SK-N-SH (cell line): ENCODE measurements around the gene SLC8A1. TPM values are rescaled to one million over a fixed set of nuclear protein-coding genes. Genes with fewer than 3 reads are reported as not detected.

Source experiments
- CTCF ChIA-PET: fragments of 300-600, 350-600 bp; formaldehyde crosslinking; extraction: SDS; loops from one replicate; lab custom pipeline; 2021; lab: Yijun Ruan, JAX
- POLR2A ChIA-PET: fragments of 350-600 bp; sonication (Branson Sonifier 250); formaldehyde crosslinking; extraction: SDS; loops from one replicate; lab custom pipeline; 2020; ENCODE audit warnings: antibody characterized with exemption, inconsistent platforms; lab: Yijun Ruan, JAX
- DNase-seq: peaks from one replicate; pipeline ENCODE4 v3.0.0; 2012
- H2AFZ ChIP-seq: fragments of 200-600 bp; sonication (generic); 2 replicates; pipeline ENCODE4 v1.8.1; 2016; ENCODE audit warnings: antibody characterized with exemption, mild to moderate bottlenecking, low read depth
- H3F3A ChIP-seq: fragments of 200-600 bp; sonication (generic); replicated peaks from 2 replicates; pipeline ENCODE3; 2016; ENCODE audit warnings: antibody characterized with exemption, mild to moderate bottlenecking; ENCODE audit not compliant: insufficient read depth
- H3K27ac ChIP-seq, 2 experiments: fragments of 200-500 bp in 1 of 2; fragments of 200-600 bp in 1 of 2; sonication (Bioruptor generic) in 1 of 2; sonication (generic), shearing (Covaris generic) in 1 of 2; 2 replicates each; pipeline versions ENCODE4 v1.5.1 to v1.6.1; 2014 to 2016; ENCODE audit warnings: low read depth in 2 of 2, inconsistent platforms in 1 of 2, low read length in 1 of 2, mild to moderate bottlenecking in 1 of 2, mixed read lengths in 1 of 2
- H3K27me3 ChIP-seq: fragments of 200-600 bp; sonication (generic), shearing (Covaris generic); 2 replicates; pipeline ENCODE4 v1.6.1; 2016; ENCODE audit warnings: mixed run types; ENCODE audit not compliant: insufficient read depth
- H3K36me3 ChIP-seq, 2 experiments: fragments of 200-500 bp in 1 of 2; fragments of 200-600 bp in 1 of 2; sonication (Bioruptor generic) in 1 of 2; sonication (generic) in 1 of 2; replicated peaks in 1 of 2; 2 replicates each; pipeline versions ENCODE3 to v1.5.1; 2014 to 2016; ENCODE audit warnings: low read length in 1 of 2, mild to moderate bottlenecking in 1 of 2; ENCODE audit not compliant: insufficient read depth in 2 of 2, control insufficient read depth in 1 of 2
- H3K4me1 ChIP-seq, 2 experiments: fragments of 200-500 bp in 1 of 2; fragments of 200-600 bp in 1 of 2; sonication (Bioruptor generic) in 1 of 2; sonication (generic), shearing (Covaris generic) in 1 of 2; 2 replicates each; pipeline versions ENCODE4 v1.5.1 to v1.6.1; 2014 to 2016; ENCODE audit warnings: low read depth in 1 of 2, low read length in 1 of 2, mixed run types in 1 of 2; ENCODE audit not compliant: insufficient read depth in 2 of 2, control insufficient read depth in 1 of 2
- H3K4me2 ChIP-seq: fragments of 200-600 bp; sonication (generic), shearing (Covaris generic); 2 replicates; pipeline ENCODE4 v1.6.1; 2017; ENCODE audit warnings: mixed run types
- H3K4me3 ChIP-seq, 2 experiments: fragments of 200-500 bp in 1 of 2; fragments of 200-600 bp in 1 of 2; sonication (Bioruptor generic) in 1 of 2; sonication (generic), shearing (Covaris generic) in 1 of 2; 2 replicates each; pipeline versions ENCODE4 v1.5.1 to v1.8.1; 2014 to 2016; ENCODE audit warnings: low read depth in 2 of 2, inconsistent platforms in 1 of 2, low read length in 1 of 2, mild to moderate bottlenecking in 1 of 2, mixed read lengths in 1 of 2, moderate library complexity in 1 of 2
- H3K79me2 ChIP-seq: fragments of 200-600 bp; sonication (generic); 2 replicates; pipeline ENCODE4 v1.8.1; 2017; ENCODE audit warnings: mild to moderate bottlenecking; ENCODE audit not compliant: insufficient read depth
- H3K9ac ChIP-seq: fragments of 200-600 bp; sonication (generic); 2 replicates; pipeline ENCODE4 v1.6.1; 2017; ENCODE audit warnings: mixed run types
- H3K9me2 ChIP-seq: fragments of 200-600 bp; sonication (generic); 2 replicates; pipeline ENCODE4 v1.6.1; 2017; ENCODE audit warnings: mixed run types
- H3K9me3 ChIP-seq: fragments of 200-600 bp; sonication (generic); 2 replicates; pipeline ENCODE4 v1.6.1; 2017; ENCODE audit warnings: mixed run types, mild to moderate bottlenecking, moderate library complexity
- H4K20me1 ChIP-seq: fragments of 200-600 bp; sonication (generic); 2 replicates; pipeline ENCODE4 v1.6.1; 2017; ENCODE audit warnings: mild to moderate bottlenecking, mixed run types; ENCODE audit not compliant: insufficient read depth
- CHD2 ChIP-seq: fragments of 150-350 bp; IDR thresholded peaks from 2 replicates; pipeline ENCODE4 v1.6.1; 2018; ENCODE audit warnings: low read length; ENCODE audit not compliant: partially characterized antibody
- EP300 ChIP-seq, 2 experiments: IDR thresholded peaks; 2 replicates each; pipeline versions ENCODE4 v1.4.0 to v1.6.1; 2012; ENCODE audit warnings: borderline replicate concordance in 1 of 2, low read depth in 1 of 2, low read length in 1 of 2
- EZH2phosphoT487 ChIP-seq: fragments of 200-600 bp; sonication (generic); IDR thresholded peaks from 2 replicates; pipeline ENCODE4 v1.6.1; 2017; ENCODE audit warnings: low read depth, mixed run types, mild to moderate bottlenecking, antibody characterized with exemption, moderate library complexity, borderline replicate concordance
- FOSL2 ChIP-seq: IDR thresholded peaks from 2 replicates; pipeline ENCODE4 v1.4.0; 2012; ENCODE audit warnings: low read depth, mild to moderate bottlenecking, moderate library complexity, borderline replicate concordance
- FOXJ3 ChIP-seq: sonication (generic); formaldehyde crosslinking; IDR thresholded peaks from 2 replicates; pipeline ENCODE4 v1.5.1; 2020; ENCODE audit warnings: mild to moderate bottlenecking, missing genetic modification reagents
- FOXM1 ChIP-seq: IDR thresholded peaks from 2 replicates; pipeline ENCODE4 v1.4.0; 2012; ENCODE audit warnings: low read depth, mild to moderate bottlenecking
- GABPA ChIP-seq: IDR thresholded peaks from 2 replicates; pipeline ENCODE4 v1.4.0; 2012; ENCODE audit warnings: low read depth, mild to moderate bottlenecking
- GATA2 ChIP-seq: sonication (generic); formaldehyde crosslinking; IDR thresholded peaks from 2 replicates; pipeline ENCODE4 v1.5.0; 2020; ENCODE audit warnings: mild to moderate bottlenecking, missing genetic modification reagents
- IRF3 ChIP-seq: fragments of 150-350 bp; IDR thresholded peaks from 2 replicates; pipeline ENCODE4 v1.6.1; 2016; ENCODE audit warnings: mild to moderate bottlenecking, low read depth, low read length
- MEF2A ChIP-seq: IDR thresholded peaks from 2 replicates; pipeline ENCODE4 v1.4.0; 2012; ENCODE audit warnings: low read depth, borderline replicate concordance
- PBX3 ChIP-seq: IDR thresholded peaks from 2 replicates; pipeline ENCODE4; 2012
- RAD21 ChIP-seq: IDR thresholded peaks from 2 replicates; pipeline ENCODE4 v1.6.1; 2012; ENCODE audit warnings: mild to moderate bottlenecking, low read length
- RFX5 ChIP-seq: IDR thresholded peaks from 2 replicates; pipeline ENCODE4 v1.6.1; 2012; ENCODE audit warnings: mild to moderate bottlenecking, improper control_type of control experiment, low read length
- RXRA ChIP-seq: IDR thresholded peaks from 2 replicates; pipeline ENCODE4 v1.4.0; 2012; ENCODE audit warnings: low read depth, mild to moderate bottlenecking, borderline replicate concordance
- SIN3A ChIP-seq: IDR thresholded peaks from 2 replicates; pipeline ENCODE4 v1.6.1; 2012; ENCODE audit warnings: low read depth, mild to moderate bottlenecking, low read length, moderate library complexity, borderline replicate concordance
- SMC3 ChIP-seq: IDR thresholded peaks from 2 replicates; pipeline ENCODE4 v1.6.1; 2012; ENCODE audit warnings: low read depth, low read length, improper control_type of control experiment
- TAF1 ChIP-seq: IDR thresholded peaks from 2 replicates; pipeline ENCODE4 v1.6.1; 2012; ENCODE audit warnings: low read depth, mild to moderate bottlenecking, low read length, moderate library complexity, borderline replicate concordance
- YY1 ChIP-seq: IDR thresholded peaks from 2 replicates; pipeline ENCODE4 v1.4.0; 2012; ENCODE audit warnings: low read depth, mild to moderate bottlenecking
- WGBS: methylation state at CpG from one replicate; pipeline ENCODE4 v1.1.6; 2017; ENCODE audit warnings: low lambda C conversion rate; 5-methylcytosine and 5-hydroxymethylcytosine counted together
- polyA plus RNA-seq, 3 experiments: library from polyadenylated mRNA; depleted of rRNA; stranded (reverse); fragments of >200 nt; gene quantifications; 2 replicates each; pipeline ENCODE4 v1.2.3, GENCODE V29; 2012

Gene SLC8A1
- polyA plus RNA-seq, 1 of the 3 experiments (the other 2 are of a cell fraction): 3.2 TPM

- CTCF ChIA-PET: interaction anchor here (1.0 kb wide), 1 partner anchor 1342 kb away, joined by 3 read pairs; no protein-coding TSS in a partner anchor
Measured at GRCh38 chr2:40357667-40358066, 94.2 kb downstream of the SLC8A1 start.

GRCh38 chr2:40355451-40355850 lies 96.4 kb downstream of the SLC8A1 start:
- Histone ChIP-seq H2AFZ (no peak overlapping the region), H3K4me1 (peaks cover 0 to 8% of the 10 kb centered on the region in 2 experiments; a peak in 1 of 4 replicates), H3K4me3 (no peak overlapping the region), H3K27ac (no peak overlapping the region), H3F3A (no peaks in the 10 kb centered on the region), H3K79me2 (0 out of 2 replicates have a peak, but pooled peaks cover 2% of the 10 kb centered on the region), H3K36me3 (no peaks in the 10 kb centered on the region), H3K9ac (no peak overlapping the region), H3K9me2 (no peaks in the 10 kb centered on the region), H3K27me3 (no peaks in the 10 kb centered on the region), H3K9me3 (no peaks in the 10 kb centered on the region), H4K20me1 (no peaks in the 10 kb centered on the region), H3K4me2 (no peak overlapping the region)
- no peak for DNase-seq
- TF ChIP-seq FOXM1 (no peak), FOXJ3 (CRISPR knock-in tag) (no peak), TAF1 (no peak), RAD21 (no peak), PBX3 (no peak), IRF3 (no peak)
- ChIA-PET POLR2A (no interaction called here), CTCF (interaction anchor here (0.9 kb wide), 1 partner anchor 111 kb away, joined by 3 read pairs; no protein-coding TSS in a partner anchor)
- 88% methylated on average over 3 of the region's 3 CpGs for WGBS

More at GRCh38 chr2:40357667-40358066, 94.2 kb downstream of the SLC8A1 start:
- Histone ChIP-seq H4K20me1 (no peaks in the 10 kb centered on the region), H3K79me2 (0 out of 2 replicates have a peak, but pooled peaks cover 2% of the 10 kb centered on the region), H3K4me2 (no peak overlapping the region), H3K9me2 (no peaks in the 10 kb centered on the region), H3K9ac (no peak overlapping the region), H2AFZ (no peak overlapping the region; the same call in 1 of the 2 replicates), H3F3A (no peaks in the 10 kb centered on the region), H3K27me3 (no peaks in the 10 kb centered on the region), H3K36me3 (no peaks in the 10 kb centered on the region), H3K4me1 (0 out of 4 replicates have a peak, but pooled peaks cover 0 to 4% of the 10 kb centered on the region in 2 experiments), H3K9me3 (no peaks in the 10 kb centered on the region), H3K4me3 (no peak overlapping the region), H3K27ac (no peak overlapping the region)
- POLR2A ChIA-PET: no interaction called here
- 83% methylated on average over 3 of the region's 3 CpGs for WGBS
- no peak for DNase-seq
- TF ChIP-seq YY1 (no peak), FOSL2 (no peak), MEF2A (no peak), RXRA (no peak), FOXM1 (no peak), RFX5 (no peak), FOXJ3 (CRISPR knock-in tag) (no peak), EZH2phosphoT487 (no peak), GABPA (no peak), GATA2 (CRISPR knock-in tag) (no peak), TAF1 (no peak), CHD2 (no peak), RAD21 (no peak), SMC3 (no peak), SIN3A (no peak), EP300 (IDR thresholded peaks at IDR 0.05; ENCODE audit: borderline replicate concordance in 1 of 2, low read depth in 1 of 2, low read length in 1 of 2) (no peak)
